ENCODE data around the gene UBE2F.
"Not testable (repeated sequence)": the region's sequence is repeated elsewhere in the genome, so short reads cannot be mapped to it uniquely, and the experiment has no call there.

The UBE2F gene

DNA sequence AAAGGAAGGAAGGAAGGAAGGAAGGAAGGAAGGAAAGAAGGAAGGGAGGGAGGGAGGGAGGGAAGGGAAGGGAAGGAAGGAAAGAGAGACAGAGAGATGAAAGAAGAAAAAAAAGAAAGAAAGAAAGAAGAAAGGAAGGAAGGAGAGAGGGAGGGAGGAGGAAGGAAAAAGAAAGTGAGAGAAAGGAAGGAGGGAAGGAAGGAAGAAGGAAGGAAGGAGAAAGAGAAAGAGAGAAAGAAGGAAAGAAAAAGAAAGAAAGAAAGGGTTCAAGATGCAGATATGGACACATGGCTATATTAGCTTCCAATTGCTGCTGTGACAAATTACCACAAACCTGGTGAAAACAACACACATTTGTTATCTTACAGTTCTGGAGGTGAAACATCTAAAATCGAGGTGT, 20.4 kb upstream of the UBE2F start:
- DNase-seq, result no peak

DNA sequence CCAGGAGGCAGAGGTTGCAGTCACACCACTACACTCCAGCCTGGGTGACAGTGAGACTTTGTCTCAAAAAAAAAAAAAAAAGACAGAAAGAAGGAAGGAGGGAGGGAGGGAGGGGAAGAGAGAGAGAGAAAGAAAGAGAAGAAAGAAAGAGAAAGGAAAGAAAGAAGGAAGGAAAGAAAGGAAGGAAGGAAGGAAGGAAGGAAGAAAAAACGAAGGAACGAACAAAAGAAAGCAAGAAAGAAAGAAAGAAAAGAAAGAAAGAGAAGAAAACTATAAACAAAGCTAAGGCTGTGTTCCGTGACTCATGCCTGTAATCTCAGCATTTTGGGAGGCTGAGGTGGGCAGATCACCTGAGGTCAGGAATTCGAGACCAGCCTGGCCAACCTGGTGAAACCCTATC, 15.5 kb upstream of the UBE2F start:
- not testable (repeated sequence) for DNase-seq

DNA sequence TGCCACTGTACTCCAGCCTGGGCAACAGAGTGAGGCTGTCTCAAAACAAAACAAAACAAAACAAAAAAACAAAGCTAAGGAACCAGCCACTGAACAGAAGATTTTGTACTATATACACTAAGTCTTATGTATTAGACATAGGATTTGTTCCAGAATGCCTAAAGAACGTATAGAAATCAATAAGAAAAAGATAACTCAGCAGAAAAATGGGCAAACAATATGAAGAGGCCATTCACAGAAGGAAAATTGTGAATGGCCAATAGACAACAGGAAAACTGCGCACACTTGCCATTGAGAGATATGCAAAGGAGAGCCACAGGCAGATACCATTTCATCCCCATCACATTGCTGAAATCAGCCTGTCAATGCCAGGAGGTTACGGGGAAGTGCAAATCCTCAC, 14.9 kb upstream of the UBE2F start:
- DNase-seq, result no peak

DNA sequence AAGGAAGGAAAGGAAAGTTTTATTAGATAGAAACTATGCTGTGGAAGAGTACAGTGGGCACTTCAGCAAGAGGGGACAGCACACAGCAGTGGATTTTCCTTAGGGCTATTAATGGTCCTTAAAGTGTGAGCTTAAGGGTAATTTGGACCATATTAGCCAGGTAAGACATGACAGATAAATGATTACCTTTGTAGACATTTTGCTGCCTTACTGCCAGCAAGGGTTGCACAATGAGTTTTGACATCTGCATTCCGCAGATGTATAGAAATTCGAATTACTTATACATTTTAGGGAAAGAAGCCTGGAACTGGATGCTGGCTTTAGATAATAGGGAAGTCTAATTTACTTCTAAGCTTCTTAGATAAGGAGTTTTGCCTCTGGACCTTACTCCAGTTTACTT, 14.0 kb upstream of the UBE2F start:
- DNase-seq, result no peak

DNA sequence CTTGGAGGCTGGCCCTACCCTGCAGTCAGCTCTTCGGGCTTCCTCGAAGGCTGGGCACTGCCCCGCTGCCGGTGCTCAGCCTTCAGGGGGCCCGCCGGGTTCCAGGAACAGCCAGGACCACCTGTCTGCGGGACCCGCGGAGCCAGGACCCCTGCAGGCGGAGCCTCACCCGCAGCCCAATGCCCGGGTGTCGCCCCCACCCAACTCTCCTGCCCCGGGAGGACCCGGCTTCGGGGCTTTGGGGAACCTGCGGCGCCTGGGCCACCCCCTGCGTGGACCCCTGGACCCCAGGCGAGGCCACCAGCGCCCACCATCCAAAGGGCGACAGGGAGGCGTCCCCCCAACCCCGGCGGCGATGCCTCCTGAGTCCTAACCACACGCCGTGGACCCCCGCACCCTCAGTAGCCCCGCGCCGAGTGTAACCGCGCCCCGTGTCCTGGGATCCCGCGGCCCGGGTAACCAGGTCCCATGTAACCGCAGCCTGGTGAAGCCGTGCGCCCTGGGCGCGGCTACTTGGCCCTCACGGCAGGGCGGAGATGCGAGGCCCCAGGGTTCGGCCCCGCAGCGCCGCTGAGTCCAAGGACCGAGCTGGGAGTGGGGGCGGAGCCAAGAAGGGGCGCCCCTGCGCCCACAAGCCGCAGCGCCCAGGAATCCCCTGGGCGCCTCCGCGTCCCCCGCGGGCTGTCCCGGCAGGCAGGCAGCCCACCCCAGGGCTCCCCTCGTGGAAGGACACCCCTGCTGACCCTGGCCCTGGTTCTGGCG, 11.0 kb upstream of the UBE2F start:
- no peak for DNase-seq

DNA sequence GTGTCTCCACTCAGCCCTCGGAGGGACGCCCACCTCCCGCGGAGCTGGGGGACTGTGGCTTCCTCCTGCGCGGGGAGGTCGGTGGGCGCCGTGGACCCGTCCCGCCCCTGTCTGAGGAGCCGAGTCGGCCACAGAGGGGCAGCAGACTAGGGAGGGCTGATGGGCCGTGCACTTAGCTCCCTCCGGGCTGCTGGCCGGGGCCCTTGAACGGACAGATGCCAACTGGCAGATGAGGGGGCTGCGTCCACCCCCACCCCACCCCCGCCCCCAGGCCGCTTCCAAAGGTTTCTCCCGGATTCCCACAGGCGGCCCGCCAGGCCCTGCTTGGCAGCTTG, 10.4 kb upstream of the UBE2F start:
- DNase-seq, result no peak

DNA sequence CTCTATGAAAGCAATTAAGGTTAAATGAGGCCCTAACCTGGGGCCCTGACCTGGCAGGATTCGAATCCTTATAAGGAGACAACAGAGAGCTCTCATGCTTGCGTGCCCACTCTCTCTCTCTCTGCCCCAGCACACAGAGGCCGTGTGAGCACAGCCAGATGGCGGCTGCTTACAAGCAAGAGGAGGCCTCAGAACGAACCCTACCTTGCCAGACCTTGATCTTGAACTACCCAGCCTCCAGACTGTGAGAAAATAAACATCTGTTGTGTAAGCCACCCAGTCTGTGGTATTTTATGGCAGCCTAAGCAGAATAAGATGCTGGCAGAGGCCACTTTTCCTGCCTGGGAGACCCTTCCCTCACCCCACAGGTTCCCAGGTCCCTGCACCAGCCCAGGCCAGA, 5.2 kb upstream of the UBE2F start:
- no peak for DNase-seq

DNA sequence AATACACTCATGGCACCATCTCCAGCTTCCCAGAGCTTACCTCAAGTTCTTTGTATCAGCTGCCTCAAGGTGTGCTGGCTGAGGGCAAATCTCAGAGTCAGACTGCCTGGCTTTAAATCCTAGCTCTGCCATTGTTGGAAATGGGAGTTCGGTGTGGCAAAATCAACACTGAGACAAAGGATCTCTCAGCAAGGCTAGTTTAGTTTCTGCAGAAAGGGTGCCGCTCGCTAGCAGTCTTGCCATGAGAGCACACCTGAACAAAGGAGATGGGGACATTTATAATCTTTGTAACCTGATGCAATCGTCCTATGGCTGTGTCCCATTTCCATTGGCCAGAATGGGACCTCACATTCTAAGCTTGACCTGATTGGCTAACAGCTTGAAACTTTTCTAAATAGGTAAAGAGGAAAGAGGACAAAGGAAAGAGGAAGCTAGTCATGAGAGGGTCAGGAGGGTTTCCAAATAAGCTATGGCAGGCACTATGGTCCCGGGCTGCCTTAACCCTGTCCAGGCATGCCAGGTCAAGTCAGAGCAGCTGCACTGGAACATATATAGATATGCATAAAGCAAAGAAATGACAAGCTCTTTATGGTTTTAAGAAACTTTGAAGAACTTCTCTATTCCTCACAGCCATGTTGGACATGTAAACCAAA, 4.3 kb upstream of the UBE2F start:
- DNase-seq, result no peak

DNA sequence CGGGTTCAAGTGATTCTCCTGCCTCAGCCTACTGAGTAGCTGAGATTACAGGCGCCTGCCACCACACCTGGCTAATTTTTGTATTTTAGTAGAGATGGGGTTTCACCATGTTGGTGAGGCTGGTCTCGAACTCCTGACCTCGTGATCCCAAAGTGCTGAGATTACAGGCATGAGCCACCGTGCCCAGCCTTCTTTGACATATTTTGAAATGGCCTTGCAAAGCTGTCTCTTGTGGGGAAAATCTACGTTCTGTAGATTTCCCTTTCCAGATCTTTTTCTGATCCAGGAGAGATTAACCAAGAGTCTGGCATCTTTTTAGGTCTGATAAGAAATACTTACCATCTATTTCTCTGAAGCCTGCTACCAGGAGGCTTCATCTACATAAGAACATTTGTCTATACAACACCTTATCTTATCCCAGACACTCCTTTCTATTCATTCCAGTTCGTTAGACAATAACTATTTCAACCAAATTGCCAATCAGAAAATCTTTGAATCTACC, 3.3 kb upstream of the UBE2F start:
- DNase-seq, result not testable (repeated sequence)

DNA sequence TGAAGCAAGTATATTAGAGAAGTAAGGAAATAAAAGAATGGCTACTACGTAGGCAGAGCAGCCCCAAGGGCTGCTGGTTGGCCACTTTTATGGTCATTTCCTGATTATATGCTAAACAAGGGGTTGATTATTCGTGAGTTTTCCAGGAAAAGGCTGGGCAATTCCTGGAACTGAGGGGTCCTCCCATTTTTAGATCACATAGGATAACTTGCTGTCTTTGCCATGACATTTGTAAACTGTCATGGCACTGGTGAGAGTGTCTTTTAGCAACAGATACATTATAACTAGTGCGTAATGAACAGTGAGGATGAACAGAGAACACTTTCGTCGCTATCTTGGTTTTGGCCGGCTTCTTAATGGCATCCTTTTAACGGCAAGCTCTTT, 2.6 kb upstream of the UBE2F start:
- DNase-seq, result no peak

DNA sequence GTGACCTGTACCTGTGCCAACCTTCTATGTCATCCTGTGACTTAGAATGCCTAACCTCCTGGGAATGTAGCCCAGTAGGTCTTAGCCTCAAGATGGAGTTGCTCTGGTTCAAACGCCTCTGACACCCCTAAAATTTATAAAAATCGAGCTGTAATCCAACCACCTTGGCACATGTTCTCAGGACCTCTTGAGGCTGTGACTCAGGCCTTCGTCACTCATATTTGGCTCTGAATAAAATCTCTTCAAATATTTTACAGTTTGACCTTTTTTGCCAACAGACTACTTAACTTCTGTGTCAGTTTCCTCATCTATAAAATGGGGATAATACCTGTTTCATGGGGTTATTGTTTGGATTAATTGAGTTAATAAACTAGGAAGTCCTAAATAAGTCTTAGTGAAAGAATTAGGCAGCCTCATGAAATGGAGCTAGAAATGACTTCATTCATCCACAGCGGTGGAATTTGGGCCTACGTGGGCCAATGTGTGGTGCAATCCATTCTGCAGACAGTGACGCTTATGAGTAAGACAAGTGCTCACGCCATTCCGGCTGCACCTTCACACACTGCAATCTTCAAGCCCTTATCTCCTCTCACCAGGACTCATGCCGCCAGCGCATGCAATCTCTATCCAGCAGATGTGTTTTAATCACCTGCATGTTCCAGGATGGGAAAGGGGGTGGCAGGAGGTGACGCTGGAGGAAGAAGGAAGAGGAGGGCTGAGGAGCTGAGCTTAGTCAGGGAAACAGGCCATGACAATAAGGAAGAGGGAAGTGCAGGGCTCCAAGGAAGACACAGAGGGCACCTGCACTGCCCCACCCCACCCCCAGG, 2.0 kb upstream of the UBE2F start:
- no peak for DNase-seq

DNA sequence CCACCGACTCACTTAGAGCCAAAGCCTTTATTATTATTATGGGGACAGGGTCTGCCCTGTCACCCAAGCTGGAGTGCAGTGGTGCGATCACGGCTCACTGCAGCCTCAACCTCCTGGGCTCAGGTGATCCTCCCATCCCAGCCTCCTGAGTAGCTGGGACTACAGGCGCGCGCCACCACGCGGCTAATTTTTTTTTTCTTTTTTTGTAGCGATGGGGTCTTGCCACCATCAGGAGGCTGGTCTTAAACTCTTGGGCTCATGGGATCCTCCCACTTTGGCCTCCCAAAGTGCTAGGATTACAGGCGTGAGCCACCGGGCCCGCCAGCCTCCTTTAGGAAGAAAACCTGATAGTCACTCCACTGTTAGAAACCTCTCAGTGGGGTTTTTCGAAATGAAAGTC, 970 bp upstream of the UBE2F start:
- not testable (repeated sequence) for DNase-seq

DNA sequence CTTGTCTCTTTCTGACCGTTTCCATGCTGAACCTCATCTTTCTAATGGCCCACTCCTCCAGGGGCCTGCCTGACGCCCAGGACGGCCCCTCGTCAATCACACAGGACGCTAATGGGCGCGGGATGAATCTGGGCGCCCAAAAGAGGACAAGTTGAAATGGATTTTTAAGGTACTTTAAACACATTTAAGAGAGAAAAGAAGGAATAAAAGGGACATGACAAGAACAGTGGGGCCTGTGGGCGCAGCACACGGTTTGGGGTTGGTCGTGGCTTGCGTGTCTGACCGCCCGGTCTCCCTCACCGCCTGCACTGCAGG, 607 bp upstream of the UBE2F start:
- DNase-seq, result no peak

DNA sequence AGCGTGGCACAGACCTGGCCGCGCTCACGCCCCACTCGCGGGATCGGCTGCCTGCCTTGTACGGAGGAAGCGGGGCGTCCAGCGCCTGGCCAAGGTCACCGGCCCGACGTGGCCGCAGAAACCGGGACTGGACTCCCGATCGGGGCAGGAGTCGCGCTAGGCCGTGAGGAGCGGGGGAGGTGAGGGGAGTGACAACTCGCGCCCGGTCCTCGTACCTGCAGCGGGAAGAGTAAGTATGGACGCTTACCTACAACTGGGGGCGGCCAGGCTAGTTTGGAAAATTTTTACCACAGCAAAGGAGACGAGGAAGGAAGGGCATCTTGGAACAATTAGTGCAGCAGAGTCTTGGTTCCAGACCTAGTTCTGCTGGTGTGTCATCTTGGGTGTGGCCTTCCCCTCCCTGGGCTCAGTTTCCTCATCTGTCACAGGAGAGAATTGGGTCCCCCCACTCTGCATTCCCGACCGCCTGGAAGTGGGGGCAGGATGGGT, 693 bp downstream of the UBE2F start:
- DNase-seq, result no peak

DNA sequence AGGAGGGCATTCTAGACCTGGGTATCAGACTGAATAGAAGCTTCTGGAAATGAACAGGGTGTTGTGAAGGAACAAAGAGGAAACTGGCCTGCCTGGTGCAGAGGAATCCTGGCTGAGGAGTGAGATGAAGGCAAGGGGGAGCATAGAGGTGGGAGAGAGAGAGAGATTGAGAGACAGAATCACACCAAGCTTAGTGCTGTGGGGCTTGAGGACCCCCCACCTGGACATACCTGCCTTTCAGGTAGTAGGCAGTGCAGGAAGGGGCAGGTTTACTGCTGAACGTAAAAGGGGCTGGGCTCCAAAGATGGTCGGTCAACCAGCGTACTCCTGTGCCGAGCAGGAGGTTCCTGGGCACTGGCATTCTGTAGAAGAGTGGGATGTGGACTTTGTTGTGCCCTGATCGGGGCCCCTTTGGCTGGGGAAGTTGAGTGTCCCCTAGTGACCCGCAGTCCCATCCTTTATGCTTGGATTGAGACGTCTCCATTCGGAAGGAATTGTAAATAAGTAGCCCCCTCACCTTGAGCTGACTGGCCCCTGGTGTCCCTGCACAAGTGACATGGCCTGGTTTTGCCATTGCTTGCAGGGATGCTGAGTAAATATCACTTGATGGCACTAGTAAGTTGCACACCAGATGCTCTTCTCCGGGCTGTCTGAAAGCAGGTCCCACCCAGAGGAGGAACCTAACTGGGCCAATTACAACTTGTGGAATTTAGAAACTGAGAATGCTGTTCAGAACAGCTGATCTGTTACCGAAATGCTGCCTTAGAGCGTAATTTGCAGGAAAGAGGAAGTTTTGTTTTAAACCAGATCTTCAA, 1.4 kb downstream of the UBE2F start:
- DNase-seq, result no peak

DNA sequence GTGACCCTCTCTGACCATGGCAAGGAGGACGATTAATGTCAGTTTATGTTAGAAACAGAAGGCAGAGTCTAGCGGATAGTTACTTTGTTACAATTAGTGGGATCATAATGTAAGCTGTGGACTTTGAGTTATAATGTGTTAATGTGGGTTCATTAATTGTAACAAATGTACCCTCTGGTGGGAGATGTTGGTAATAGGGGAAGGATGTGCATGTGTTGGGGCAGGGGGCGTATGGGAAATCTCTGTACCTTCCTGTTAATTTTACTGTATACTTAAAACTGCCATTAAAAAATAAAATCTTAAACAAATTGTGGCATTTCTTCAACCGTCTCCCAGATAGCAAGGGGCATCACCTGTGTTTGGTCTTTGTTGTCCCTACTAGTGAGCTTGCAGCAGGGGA, 4.8 kb downstream of the UBE2F start:
- no peak for DNase-seq

DNA sequence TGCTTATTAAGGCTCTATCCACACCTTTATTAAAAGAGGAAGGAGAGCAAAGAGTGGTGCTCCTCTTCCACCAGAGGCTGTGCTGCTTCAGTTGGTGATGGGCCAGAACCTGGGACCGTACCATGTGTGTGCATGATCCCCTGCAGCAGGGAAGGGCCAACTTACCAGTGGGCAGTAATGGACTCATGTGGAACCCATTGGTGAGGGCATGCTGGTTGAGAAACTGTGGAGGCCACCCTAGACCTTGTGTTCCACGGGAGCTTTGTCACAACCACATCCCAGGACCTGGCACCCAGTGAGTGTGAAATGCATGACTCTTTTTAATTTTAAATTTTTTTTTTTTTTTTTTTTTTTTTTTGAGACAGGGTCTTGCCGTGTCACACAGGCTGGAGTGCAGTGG, 5.4 kb downstream of the UBE2F start:
- no peak for DNase-seq

DNA sequence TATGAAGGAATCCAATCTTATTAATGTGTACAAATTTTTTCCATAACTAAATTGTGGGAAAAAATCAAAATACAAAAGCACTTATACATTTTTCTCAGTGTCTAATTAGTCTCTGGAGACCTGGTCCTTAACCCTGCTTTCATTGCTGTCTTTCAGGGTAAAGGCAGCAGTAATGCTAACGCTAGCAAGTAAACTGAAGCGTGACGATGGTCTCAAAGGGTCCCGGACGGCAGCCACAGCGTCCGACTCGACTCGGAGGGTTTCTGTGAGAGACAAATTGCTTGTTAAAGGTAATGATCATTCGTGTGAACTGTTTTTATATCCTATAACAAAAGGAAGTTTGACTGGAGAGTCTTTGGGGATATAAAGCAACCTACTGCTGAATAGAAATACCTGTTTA, 6.1 kb downstream of the UBE2F start:
- DNase-seq, result no peak

DNA sequence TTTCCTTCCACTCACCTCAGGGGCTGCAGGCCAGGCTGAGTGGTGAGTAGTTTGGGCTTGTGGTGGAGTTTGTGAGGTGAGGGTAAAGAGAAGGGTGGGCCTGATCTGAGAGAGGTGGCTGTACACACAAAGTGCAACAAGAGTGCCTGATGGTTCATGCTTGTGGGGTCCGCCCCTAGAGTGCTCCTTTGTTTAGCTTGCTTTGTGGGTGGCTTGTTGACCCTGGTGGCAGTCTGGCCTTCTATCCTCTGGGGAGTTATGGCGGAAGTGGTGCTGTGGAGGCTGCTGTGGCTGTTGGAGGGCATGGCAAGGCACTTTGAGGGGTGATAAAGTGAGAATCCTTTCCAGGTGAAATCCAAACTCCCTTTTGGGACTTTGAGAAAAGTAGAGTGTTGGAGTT, 10.6 kb downstream of the UBE2F start:
- DNase-seq, result no peak

DNA sequence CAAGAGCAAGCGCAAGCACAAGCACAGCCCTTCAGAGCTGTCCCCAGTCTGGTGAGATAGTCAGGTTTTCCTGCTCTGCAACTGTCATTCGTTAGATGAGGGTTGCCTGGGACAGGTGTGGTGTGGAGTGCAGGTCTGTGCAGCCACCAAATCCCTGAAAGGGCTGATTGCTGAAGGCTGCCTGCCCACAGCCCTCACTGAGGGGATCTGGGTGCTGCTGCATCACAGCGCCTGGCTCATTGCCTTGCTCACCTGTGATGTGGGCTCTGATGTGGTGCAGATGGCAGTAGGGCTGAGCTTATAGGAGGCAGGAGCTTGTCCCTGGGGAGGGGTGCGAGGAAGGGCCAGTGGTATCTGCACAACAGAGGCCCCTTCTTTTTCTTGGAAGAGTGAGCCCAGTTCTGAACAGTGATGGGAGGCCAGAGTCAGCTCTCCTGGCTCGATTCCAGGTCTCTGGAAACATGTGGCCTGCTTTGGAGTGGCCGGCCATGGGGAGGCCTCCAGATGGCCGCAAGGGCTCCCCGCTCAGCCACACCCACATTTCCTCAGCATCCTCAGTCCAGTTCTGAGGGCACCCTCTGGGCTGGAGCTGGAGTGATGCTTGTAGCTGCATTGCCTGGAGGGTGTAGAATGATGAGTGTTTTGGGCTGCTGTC, 11.4 kb downstream of the UBE2F start:
- DNase-seq, result no peak

DNA sequence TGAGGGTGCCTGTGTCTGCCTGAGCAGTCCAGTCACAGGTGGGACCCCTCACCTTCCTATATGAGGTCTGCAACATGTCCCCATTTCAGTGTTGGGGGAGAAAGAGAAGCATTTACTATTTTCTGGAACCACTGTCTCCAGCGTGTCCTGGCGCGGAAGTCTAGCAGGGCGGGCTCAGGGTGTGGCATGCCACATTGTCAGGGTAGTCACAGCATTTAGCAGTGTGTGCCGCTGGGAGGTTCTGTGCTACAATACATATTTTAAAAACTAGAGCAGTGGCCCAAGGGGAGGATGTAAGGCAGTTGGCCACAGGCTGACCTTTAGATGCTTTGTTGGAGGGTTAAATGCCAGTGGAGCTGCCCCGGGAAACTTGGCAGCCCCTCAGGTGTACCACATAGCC, 12.5 kb downstream of the UBE2F start:
- DNase-seq, result no peak

DNA sequence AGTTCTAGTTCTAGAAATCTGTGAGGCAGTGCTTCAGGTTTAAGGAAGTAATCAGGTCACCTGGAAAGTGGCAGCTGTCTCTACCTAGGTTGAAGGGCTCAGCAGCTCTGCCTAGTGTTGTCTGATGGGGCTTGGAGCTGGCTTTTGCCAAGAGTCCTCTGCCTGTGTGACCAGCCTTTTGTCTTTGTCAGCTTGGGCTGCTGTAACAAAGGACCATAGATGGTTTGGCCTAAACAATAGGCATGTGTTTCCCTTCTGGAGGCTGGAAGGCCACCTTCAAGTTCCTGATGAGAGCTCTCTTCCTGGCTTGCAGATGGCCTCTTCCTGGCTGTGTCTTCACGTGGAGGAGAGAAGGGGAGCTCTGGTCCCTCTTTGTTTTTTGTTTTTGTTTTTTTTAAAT, 13.3 kb downstream of the UBE2F start:
- no peak for DNase-seq

DNA sequence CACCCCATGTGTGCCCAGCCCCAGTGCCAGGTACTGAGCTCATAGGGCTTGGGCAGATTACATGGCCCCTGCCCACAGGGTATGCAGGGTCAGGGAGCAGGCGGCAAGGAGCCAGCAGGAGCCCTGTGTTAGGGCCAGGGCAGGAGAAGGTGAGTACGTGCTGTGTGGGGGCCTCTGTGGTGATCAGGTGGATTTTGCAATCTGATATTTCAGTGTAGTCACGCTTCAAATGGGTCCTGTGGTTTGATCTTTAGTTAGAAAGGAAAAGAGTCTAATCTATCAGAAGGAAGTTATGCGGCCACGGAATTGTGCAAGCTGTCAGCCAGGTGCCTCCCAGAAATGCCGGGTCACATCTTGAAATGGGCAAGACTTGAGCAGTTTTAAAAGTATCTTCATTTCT, 13.9 kb downstream of the UBE2F start:
- DNase-seq, result no peak
